Cardiac fibroblast (primary cell): ENCODE measurements around the gene SHROOM1.

Source experiments
- DNase-seq, 2 donors: peaks; one replicate each; pipeline versions ENCODE4 v3.0.0 to v3.0.0-alpha.2; 2010; ENCODE audit warnings: low read depth in 2 of 2
- H3K4me3 ChIP-seq, 2 donors: replicated peaks in 1 of 2; 1 replicate in 1 of 2; 2 replicates in 1 of 2; pipeline ENCODE4 v1.5.1; 2011; ENCODE audit warnings: low read depth in 2 of 2, low read length in 2 of 2, mild to moderate bottlenecking in 2 of 2, moderate library complexity in 1 of 2
- TF ChIP-seq, protein P1 (sequence below): IDR thresholded peaks from one replicate; pipeline ENCODE4 v1.5.1; 2011; ENCODE audit warnings: low read depth, mild to moderate bottlenecking, low read length, inconsistent platforms

The SHROOM1 gene

DNA sequence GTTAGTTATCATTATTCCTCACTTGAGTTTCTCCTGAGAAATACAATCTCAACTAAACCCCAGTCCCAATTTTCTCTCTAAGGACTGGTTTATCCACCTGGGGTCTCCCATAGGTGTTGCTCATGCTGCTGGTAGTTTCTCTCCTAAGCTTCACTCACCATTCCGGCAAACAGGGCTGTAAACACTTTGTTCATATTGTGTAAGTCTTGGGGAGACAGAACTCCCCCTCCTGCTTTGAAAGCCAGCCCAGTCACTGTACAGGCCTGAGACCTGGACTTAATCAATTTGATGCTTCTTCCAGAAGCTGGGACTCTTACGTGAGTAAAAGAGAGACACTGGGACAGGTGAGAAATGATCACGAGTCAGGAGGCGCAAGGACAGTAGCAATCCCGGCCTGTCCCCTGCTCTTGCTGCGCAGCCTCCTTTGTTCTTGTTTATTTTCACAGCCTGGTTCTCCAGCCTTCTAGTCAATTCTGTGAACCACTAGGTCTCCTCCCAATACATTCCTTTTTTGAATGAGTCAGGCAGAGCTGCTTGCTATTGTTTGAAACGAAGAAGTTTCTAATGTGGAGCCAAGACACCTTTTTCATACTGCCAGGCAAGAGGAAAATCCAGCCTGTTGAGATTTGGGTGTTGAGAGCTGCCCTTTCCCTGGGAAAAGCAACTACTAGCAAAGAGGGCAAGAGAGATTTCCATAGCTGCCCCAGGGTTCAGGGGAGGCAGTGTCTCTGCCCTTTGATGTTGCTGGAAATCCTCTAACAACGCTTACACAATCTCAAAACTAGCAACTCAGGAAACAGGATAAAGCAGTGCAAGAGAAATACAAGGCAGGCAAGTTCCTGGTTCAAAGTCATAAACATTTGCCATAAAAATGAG lies 9.2 kb upstream of the SHROOM1 start:
- TF ChIP-seq, protein P1, sequence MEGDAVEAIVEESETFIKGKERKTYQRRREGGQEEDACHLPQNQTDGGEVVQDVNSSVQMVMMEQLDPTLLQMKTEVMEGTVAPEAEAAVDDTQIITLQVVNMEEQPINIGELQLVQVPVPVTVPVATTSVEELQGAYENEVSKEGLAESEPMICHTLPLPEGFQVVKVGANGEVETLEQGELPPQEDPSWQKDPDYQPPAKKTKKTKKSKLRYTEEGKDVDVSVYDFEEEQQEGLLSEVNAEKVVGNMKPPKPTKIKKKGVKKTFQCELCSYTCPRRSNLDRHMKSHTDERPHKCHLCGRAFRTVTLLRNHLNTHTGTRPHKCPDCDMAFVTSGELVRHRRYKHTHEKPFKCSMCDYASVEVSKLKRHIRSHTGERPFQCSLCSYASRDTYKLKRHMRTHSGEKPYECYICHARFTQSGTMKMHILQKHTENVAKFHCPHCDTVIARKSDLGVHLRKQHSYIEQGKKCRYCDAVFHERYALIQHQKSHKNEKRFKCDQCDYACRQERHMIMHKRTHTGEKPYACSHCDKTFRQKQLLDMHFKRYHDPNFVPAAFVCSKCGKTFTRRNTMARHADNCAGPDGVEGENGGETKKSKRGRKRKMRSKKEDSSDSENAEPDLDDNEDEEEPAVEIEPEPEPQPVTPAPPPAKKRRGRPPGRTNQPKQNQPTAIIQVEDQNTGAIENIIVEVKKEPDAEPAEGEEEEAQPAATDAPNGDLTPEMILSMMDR: no peak
- no peak overlapping the region for H3K4me3 ChIP-seq
- peak; percentile 71 to 87 for DNase-seq

DNA sequence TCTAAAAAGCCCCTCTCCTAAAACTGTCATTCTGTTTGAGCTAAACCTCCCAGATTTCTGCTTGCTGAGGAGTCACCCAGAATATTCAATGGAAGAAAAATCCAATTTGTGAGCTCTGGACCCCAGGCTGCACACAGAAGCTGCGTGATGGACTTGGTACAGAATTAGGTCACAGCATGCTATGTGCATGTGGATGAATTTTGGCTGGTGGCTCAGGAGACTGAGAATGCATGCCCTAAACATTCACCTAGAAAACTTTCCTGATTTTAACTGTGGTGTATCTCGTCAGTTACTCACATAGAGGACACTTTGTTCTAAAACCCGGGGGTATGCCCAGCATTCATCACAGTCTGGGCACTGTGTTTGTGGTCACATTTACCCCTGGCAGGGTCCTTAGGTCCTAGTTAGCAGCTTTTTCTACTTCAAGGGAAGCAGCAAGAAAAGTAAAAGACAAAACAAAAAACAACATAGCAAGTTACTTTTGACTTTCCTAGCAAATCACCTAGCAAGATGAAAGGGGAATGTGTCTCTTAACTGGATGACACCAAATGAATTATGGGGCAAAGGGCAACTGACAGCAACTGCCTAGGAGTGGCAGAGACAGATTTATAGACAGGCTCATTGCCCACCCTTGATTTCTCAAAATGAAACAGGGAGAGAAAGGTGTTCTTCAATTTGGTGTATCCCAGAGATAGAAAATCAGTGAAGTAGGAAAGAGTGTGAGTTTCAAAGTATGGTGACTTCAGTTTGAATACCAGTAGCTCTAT lies 8.3 kb upstream of the SHROOM1 start:
- DNase-seq: no peak
- H3K4me3 ChIP-seq: no peak overlapping the region
- TF ChIP-seq, protein P1: no peak

DNA sequence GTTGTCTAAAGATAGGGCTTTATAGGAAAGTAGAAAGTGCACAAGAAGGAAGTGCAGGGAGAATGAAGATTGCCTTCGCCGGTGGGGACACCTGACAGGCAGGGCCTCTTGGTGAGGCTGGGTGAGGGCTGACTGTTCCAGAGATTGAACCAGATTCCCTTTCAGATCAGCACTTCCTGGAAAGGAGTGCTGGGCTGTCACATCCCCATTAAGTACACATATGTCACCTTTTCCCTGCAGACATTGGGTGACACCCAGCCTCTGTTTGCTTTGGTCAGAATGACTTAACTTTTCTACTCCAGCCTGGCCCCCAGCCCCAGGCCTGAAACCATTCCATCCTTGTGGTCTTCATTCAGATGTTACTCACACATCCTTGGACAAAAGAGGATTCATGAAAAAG lies 7.4 kb upstream of the SHROOM1 start:
- DNase-seq: no peak
- TF ChIP-seq, protein P1: no peak
- H3K4me3 ChIP-seq: no peak overlapping the region

DNA sequence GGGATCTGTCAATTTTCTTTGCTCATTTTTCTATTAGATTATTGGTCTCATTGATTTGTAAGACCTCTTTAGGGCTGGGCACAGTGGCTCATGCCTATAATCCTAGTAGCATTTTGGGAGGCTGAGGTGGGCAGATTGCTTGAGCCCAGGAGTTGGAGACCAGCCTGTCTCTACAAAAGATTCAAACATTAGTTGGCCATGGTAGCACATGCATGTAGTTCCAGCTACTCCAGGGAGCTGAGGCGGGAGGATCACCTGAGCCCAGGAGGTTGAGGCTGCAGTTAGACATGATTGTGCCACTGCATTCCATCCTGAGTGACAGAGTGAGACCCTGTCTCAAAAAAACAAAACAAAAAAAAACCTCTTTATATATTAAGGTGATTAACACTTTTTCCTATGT lies 6.4 kb upstream of the SHROOM1 start:
- DNase-seq: no peak
- no peak overlapping the region for H3K4me3 ChIP-seq
- TF ChIP-seq, protein P1: no peak

DNA sequence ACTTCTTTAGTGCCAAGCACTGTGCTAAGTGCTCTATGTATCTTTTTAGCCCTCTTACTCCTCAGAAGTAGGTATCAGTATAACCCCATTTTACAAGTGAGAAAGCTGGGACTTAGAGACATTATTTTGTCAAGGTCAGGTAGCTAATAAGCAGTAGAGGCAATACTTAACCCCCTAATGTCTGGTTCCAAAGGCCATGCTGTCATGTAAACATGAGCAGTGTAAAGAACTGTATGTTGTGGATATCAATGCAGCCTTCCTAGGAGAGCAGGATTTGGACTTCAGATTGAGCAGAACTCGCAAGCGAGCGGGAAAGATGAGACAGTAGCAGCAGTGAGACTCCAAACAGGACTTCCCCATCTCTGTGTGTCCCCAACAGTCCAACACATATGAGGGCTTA lies 3.6 kb upstream of the SHROOM1 start:
- no peak overlapping the region for H3K4me3 ChIP-seq
- TF ChIP-seq, protein P1: no peak
- DNase-seq: no peak

DNA sequence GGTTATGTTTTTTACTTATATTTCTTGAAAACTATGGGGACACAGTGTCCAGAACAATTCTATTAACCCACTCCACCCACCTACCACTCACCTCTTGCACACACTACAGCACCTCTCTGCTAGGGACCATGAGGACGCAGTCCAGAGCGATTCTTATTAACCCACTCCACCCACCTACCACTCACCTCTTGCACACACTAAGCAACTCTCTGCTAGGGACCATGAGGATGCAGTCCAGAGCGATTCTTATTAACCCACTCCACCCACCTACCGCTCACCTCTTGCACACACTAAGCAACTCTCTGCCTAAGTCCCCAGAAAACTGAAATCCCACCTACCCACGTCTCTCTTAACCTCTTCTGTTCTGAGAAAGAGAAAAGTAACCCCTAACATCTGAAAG lies 2.2 kb upstream of the SHROOM1 start:
- DNase-seq: no peak
- H3K4me3 ChIP-seq: no peak overlapping the region
- TF ChIP-seq, protein P1: no peak
